Left cardiac atrium (tissue), 2 donors: ENCODE results near the gene PDE3B. TPM values are rescaled to one million over a fixed set of nuclear protein-coding genes. Genes with fewer than 3 reads are reported as not detected.

Experiments
- total RNA-seq, 2 donors: library from RNA; stranded (reverse); fragmentation: NEBNext Ultra II Directional; extraction: Animal tissue kit (Norgen Biotek cat#: 25700); gene quantifications; one replicate each; pipeline ENCODE4 v1.2.1, GENCODE V29; 2021
- donor health status: DM: no; HTN: yes; CAD: no; lungs with severe emphysema.
- donor health status: DM: yes; HTN: yes; CAD: no.

PDE3B gene
- total RNA-seq, 2 donors from 2014 or later, result 17.8 to 18.7 TPM

Other genes with a start within 250 kb of the PDE3B start
- gene COPB1, start 144.0 kb upstream of the PDE3B start, total RNA-seq, result 10 to 100 TPM; 53.3 to 64.2 TPM
- 100 to 1,000 TPM in 1 of 2 donors, 10 to 100 TPM in 1; 99.6 to 123 TPM for gene PSMA1, start 123.4 kb upstream of the PDE3B start, total RNA-seq
- gene CYP2R1, start 248.4 kb downstream of the PDE3B start, total RNA-seq, result 10 to 100 TPM in 1 of 2 donors, 1 to 10 TPM in 1; 7.8 to 10.1 TPM